Activated B cell treated with CpG ODN at 0.5 μM for 24 hours (primary cell): Measurements from ENCODE around the gene HS3ST1. TPM values are rescaled to one million over a fixed set of nuclear protein-coding genes. Genes with fewer than 3 reads are reported as not detected.

Source experiments
- ATAC-seq: fragments of 200-7000 bp; cut with Tn5 transposase; one replicate; pipeline ENCODE4 v1.10.0; 2021; ENCODE audit warnings: low read depth, mild to moderate bottlenecking, moderate library complexity
- CTCF ChIA-PET: fragments of 350-600 bp; sonication (Branson Sonifier 250); formaldehyde crosslinking; loops from one replicate; lab custom pipeline; 2021; ENCODE audit warnings: antibody characterized with exemption; lab: Charles Lee
- POLR2A ChIA-PET: fragments of 350-600 bp; sonication (Branson Sonifier 250); formaldehyde crosslinking; loops from one replicate; lab custom pipeline; 2021; ENCODE audit warnings: antibody characterized with exemption; lab: Charles Lee
- DNase-seq: peaks from one replicate; pipeline ENCODE4 v3.0.0; 2022
- H3K27ac Mint-ChIP-seq: one replicate; pipeline ENCODE4 v1.8.0; 2020; ENCODE audit warnings: mixed read lengths
- H3K27me3 Mint-ChIP-seq: one replicate; pipeline ENCODE4 v1.8.0; 2021; ENCODE audit warnings: mixed read lengths
- H3K36me3 Mint-ChIP-seq: one replicate; pipeline ENCODE4 v1.8.0; 2021; ENCODE audit warnings: low read depth, mixed read lengths
- H3K4me1 Mint-ChIP-seq: one replicate; pipeline ENCODE4 v1.8.0; 2021; ENCODE audit warnings: mixed read lengths
- H3K4me3 Mint-ChIP-seq: one replicate; pipeline ENCODE4 v1.8.0; 2020; ENCODE audit warnings: mild to moderate bottlenecking, mixed read lengths
- H3K9me3 Mint-ChIP-seq: one replicate; pipeline ENCODE4 v1.8.0; 2020; ENCODE audit warnings: mixed read lengths
- intact Hi-C: fragments of 100-400 bp; cut with micrococcal nuclease; formaldehyde crosslinking; loops from one replicate; pipeline ENCODE4 v1.15.1; 2024
- total RNA-seq: library from RNA; stranded (reverse); gene quantifications from 2 replicates; pipeline ENCODE4 v1.2.3, GENCODE V29; 2022
- TF ChIP-seq, protein P1 (sequence below): fragments of 200-600 bp; IDR thresholded peaks from one replicate; pipeline ENCODE4 v1.8.0; 2022; ENCODE audit warnings: antibody characterized with exemption, mild to moderate bottlenecking

The HS3ST1 gene
- total RNA-seq, 1 donor from 2014 or later, result 2.1 TPM

DNA sequence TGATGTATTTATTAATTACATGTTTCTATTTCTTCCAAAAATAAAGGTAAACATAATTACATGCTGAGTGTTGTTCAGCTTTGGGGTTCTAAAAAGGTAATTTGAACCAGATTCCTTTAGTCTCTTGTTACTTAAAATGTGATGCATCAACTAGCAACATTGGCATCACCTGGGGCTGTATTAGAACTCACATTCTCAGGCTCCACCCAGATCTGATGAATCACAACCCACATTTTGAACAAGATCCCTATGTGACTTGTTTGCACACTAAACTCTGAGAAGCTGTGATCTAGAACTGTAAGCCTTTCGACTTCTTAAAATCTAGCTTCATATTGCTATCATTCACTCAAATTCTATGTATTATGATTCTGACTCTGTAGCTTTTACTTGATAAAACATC is 23.0 kb upstream of the HS3ST1 start:
- Mint-ChIP-seq H3K9me3 (no peaks in the 10 kb centered on the region), H3K27ac (no peak overlapping the region), H3K4me3 (no peak overlapping the region), H3K27me3 (no peaks in the 10 kb centered on the region), H3K36me3 (peaks cover 3% of the 10 kb centered on the region), H3K4me1 (peaks cover 18% of the 10 kb centered on the region)
- POLR2A ChIA-PET, result interaction anchor here (0.9 kb wide), 1 partner anchor 19 kb away, joined by 3 read pairs; no protein-coding TSS in a partner anchor
- DNase-seq (no peak), ATAC-seq (no peak)
- CTCF ChIA-PET, result no interaction called here
- intact Hi-C loops, result no loop called here
- TF ChIP-seq, protein P1, sequence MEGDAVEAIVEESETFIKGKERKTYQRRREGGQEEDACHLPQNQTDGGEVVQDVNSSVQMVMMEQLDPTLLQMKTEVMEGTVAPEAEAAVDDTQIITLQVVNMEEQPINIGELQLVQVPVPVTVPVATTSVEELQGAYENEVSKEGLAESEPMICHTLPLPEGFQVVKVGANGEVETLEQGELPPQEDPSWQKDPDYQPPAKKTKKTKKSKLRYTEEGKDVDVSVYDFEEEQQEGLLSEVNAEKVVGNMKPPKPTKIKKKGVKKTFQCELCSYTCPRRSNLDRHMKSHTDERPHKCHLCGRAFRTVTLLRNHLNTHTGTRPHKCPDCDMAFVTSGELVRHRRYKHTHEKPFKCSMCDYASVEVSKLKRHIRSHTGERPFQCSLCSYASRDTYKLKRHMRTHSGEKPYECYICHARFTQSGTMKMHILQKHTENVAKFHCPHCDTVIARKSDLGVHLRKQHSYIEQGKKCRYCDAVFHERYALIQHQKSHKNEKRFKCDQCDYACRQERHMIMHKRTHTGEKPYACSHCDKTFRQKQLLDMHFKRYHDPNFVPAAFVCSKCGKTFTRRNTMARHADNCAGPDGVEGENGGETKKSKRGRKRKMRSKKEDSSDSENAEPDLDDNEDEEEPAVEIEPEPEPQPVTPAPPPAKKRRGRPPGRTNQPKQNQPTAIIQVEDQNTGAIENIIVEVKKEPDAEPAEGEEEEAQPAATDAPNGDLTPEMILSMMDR, result no peak

DNA sequence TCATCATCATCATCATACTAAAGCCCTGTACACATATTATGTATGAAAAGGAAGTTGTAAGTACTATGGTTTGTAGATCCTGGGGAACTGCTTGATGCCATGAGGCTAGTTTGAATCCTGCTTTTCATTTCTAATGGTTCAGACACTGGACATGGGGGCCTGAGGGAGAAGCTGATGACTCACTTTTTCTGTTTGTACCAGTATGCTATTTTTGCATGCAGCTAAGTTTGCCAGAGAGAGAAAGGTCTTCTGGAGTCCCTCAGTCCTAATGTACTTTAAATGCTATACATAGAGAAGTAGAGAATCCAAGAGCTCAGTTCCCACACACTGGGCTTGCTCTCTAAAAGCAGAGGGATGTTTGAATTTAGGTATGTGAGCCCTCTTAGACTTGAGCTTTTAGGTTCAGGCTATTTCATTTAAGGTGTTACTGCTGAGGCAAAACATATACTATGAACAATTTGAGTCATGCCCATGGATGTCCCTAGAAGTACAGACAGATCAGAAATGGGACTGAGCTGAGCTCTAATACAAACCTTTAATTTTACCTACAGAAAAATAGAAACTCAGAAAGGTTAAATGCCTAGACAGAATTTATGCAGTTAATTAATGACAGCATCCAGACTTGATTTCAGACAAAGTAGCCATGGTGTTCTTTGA is 17.6 kb upstream of the HS3ST1 start:
- ATAC-seq (no peak), DNase-seq (no peak)
- Mint-ChIP-seq H3K4me3 (no peak overlapping the region), H3K4me1 (peaks cover 6% of the 10 kb centered on the region), H3K9me3 (no peaks in the 10 kb centered on the region), H3K36me3 (peaks cover 12% of the 10 kb centered on the region), H3K27ac (no peak overlapping the region), H3K27me3 (no peaks in the 10 kb centered on the region)
- intact Hi-C loops, result no loop called here
- POLR2A ChIA-PET, result no interaction called here
- CTCF ChIA-PET, result interaction anchor here (0.7 kb wide), 1 partner anchor 11 kb away, joined by 3 read pairs; no protein-coding TSS in a partner anchor
- TF ChIP-seq, protein P1, result no peak

DNA sequence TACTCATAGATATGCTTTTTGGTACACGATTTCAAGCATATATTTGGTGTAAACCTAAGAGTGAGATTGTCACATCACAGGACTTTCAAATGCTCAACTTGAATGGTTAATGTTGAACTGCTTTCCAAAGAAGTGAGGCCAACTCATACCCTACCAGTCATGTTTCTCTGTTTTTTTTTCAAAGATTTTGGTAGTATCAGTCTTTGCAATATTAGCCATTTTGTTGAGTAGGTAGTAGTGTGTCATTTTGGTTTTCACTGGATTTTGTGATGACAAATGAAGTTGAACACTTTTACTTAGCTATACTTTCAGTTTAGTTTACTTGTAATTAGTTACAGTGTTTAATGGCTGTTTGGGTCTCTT is 12.5 kb upstream of the HS3ST1 start:
- ATAC-seq, result no peak
- Mint-ChIP-seq H3K4me1 (peaks cover 40% of the 10 kb centered on the region), H3K36me3 (peaks cover 7% of the 10 kb centered on the region), H3K27me3 (no peaks in the 10 kb centered on the region), H3K27ac (no peak overlapping the region), H3K9me3 (no peaks in the 10 kb centered on the region), H3K4me3 (no peak overlapping the region)
- DNase-seq, result no peak
- POLR2A ChIA-PET, result no interaction called here
- TF ChIP-seq, protein P1, result no peak
- intact Hi-C loops, result no loop called here
- CTCF ChIA-PET, result interaction anchor here (1.5 kb wide), 1 partner anchor 12 kb away, joined by 4 read pairs; no protein-coding TSS in a partner anchor

DNA sequence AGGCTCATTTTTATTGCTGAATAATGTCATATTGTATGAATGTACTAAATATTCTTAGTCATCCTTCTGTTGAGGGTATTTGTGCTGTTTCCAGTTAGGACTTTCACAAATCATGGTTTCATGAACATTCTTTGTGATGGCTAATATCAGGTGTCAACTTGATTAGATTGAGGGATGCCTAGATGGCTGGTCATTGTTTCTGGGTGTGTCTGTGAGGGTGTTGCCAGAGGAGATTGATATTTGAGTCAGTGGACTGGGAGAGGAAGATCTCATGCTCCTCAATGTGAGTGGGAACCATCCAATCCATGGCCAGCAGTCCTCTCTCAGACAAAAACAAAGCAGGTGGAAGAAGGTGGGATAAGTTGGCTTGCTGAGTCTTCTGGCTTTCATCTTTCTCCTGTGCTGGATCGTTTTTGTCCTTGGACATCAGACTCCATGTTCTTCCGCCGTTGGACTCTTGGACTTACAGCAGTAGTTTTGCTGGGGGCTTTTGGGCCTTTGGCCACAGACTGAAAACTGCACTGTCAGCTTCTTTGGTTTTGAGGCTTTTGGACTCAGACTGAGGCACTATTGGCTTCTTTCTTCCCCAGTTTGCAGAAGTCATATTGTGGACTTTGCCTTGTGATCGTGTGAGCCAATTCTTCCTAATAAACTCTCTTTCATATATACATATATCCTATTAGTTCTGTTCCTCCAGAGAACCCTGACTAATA is 11.9 kb upstream of the HS3ST1 start:
- DNase-seq (no peak), ATAC-seq (no peak)
- TF ChIP-seq, protein P1, result no peak
- ChIA-PET CTCF (interaction anchor here (1.5 kb wide), 1 partner anchor 11 kb away, joined by 4 read pairs; no protein-coding TSS in a partner anchor), POLR2A (no interaction called here)
- intact Hi-C loops, result no loop called here
- no peak overlapping the region for H3K4me3 Mint-ChIP-seq
- H3K27me3 Mint-ChIP-seq, result no peaks in the 10 kb centered on the region
- H3K27ac Mint-ChIP-seq, result no peak overlapping the region
- H3K4me1 Mint-ChIP-seq, result peaks cover 43% of the 10 kb centered on the region
- no peaks in the 10 kb centered on the region for H3K9me3 Mint-ChIP-seq
- H3K36me3 Mint-ChIP-seq, result peaks cover 4% of the 10 kb centered on the region

DNA sequence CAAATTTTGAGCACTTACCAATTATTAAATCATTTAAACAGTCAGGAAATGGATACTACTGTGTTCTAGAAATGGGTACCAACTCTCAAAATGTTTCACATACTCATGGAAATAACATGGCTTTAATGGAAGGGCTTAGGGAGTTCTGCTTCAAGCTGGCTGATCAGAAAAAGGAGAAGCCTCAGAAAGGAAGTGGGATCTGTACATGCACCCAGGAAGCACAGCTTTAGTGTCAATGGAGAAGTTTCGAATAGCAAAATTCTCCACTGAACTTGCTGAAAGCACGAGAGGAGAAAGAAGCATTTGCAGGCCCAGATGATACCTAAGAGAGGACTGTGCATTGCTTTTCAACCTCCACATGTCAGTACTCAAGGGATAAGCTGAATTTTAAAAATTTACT is 11.1 kb upstream of the HS3ST1 start:
- DNase-seq, result no peak
- Mint-ChIP-seq H3K27me3 (no peaks in the 10 kb centered on the region), H3K9me3 (no peaks in the 10 kb centered on the region), H3K36me3 (peaks cover 8% of the 10 kb centered on the region), H3K27ac (peak overlapping the region; percentile 65), H3K4me1 (peaks cover 51% of the 10 kb centered on the region), H3K4me3 (no peak overlapping the region)
- no peak for ATAC-seq
- intact Hi-C loops, result no loop called here
- CTCF ChIA-PET, result interaction anchor here (1.5 kb wide), 1 partner anchor 11 kb away, joined by 4 read pairs; no protein-coding TSS in a partner anchor
- POLR2A ChIA-PET, result interaction anchor here (0.6 kb wide), 1 partner anchor 13 kb away, joined by 4 read pairs; no protein-coding TSS in a partner anchor
- TF ChIP-seq, protein P1, result no peak
